Pancreas (tissue), 10 donors: ENCODE data around the gene ARHGAP32. TPM values are rescaled to one million over a fixed set of nuclear protein-coding genes. Genes with fewer than 3 reads are reported as not detected.

Source experiments
- ATAC-seq, 4 donors: fragments of 200-7000 bp; cut with Tn5 transposase; one replicate each; pipeline versions ENCODE4 v1.8.0 to v1.9.1; 2020; ENCODE audit warnings: mild to moderate bottlenecking in 4 of 4, moderate library complexity in 4 of 4
- DNase-seq, 6 donors: peaks; one replicate each; pipeline ENCODE4 v3.0.0-alpha.2; 2020
- FAIRE-seq: peaks from 2 replicates; lab custom pipeline; 2012; peaks lifted over from hg19 to GRCh38; lab: Jason Lieb, UNC
- H3K27ac ChIP-seq, 4 donors: fragments of 200-600 bp; sonication (generic); 1 replicate in 3 of 4; 2 replicates in 1 of 4; pipeline versions ENCODE4 v1.5.0 to v1.8.0; 2020
- H3K27me3 ChIP-seq, 4 donors: fragments of 200-600 bp; one replicate each; pipeline ENCODE4 v1.8.0; 2021
- H3K36me3 ChIP-seq, 3 donors: fragments of 200-600 bp; sonication (generic) in 1 of 3; one replicate each; pipeline versions ENCODE4 v1.5.0 to v1.8.0; 2020 to 2021
- H3K4me1 ChIP-seq, 3 donors: fragments of 200-600 bp; one replicate each; pipeline ENCODE4 v1.8.0; 2021
- H3K4me3 ChIP-seq, 4 donors: fragments of 200-600 bp; sonication (generic) in 2 of 4; one replicate each; pipeline versions ENCODE4 v1.5.0 to v1.8.0; 2020 to 2021
- H3K9me3 ChIP-seq, 4 donors: fragments of 200-600 bp; one replicate each; pipeline ENCODE4 v1.8.0; 2021
- CTCF ChIP-seq, 4 donors: fragments of 200-600 bp; sonication (generic) in 3 of 4; IDR thresholded peaks; one replicate each; pipeline versions ENCODE4 v1.5.0 to v1.8.0; 2021; ENCODE audit warnings: antibody characterized with exemption in 4 of 4
- WGBS, 2 donors: extraction: QIAGEN DNeasy Blood & Tissue Kit; methylation state at CpG; one replicate each; pipeline ENCODE4 v1.1.7; 2013; 5-methylcytosine and 5-hydroxymethylcytosine counted together
- intact Hi-C, 3 donors: fragments of 100-400 bp; cut with DNase I; formaldehyde crosslinking; loops; one replicate each; pipeline versions ENCODE4 v1.11.1 to v1.14.2; 2022
- polyA plus RNA-seq, 2 donors: library from polyadenylated mRNA; stranded (reverse); fragments of 200-250 nt; gene quantifications; one replicate each; pipeline ENCODE4 v1.2.3, GENCODE V29; 2013
- total RNA-seq, 6 donors: library from RNA; stranded (reverse); fragmentation: NEBNext Ultra II Directional in 4 of 6; extraction: Animal tissue kit (Norgen Biotek cat#: 25700) in 4 of 6; gene quantifications; one replicate each; pipeline versions ENCODE4 v1.2.1 to v1.2.4, GENCODE V29; 2021 to 2023
- donor health status: healthy with polysubstance abuse.
- donor health status: DM: no; HTN: no; CAD: no; lungs with moderate emphysema.
- donor health status: DM: no; HTN: no; CAD: no.
- donor health status: control.
- donor health status: control.
- donor health status: Bipolar disorder and iron deficiency.
- donor health status: DM: yes; HTN: yes; CAD: no.
- donor health status: DM: no; HTN: no; CAD: no.
- donor health status: DM: no; HTN: no; CAD: no.
- donor health status: DM: yes; HTN: yes; CAD: no.

Gene ARHGAP32
- total RNA-seq (10 to 100 TPM; 16.9 to 36.6 (median 22.9) TPM), polyA plus RNA-seq (1 to 10 TPM; 5.0 to 8.6 TPM)

- WGBS, 2 donors, result 88 to 90% methylated on average over 2 of the region's 2 CpGs
- ATAC-seq (peak in 3 of 4 donors; percentile 39 to 70 (median 63)), FAIRE-seq (no peak), DNase-seq (no peak)
- Histone ChIP-seq H3K36me3 (no peaks in the 10 kb centered on the region), H3K4me3 (no peak within 1 kb of the TSS), H3K27me3 (no peaks in the 10 kb centered on the region), H3K27ac (no peak within 1 kb of the TSS), H3K4me1 (peaks cover 12 to 15% (median 13%) of the 10 kb centered on the region in 3 donors), H3K9me3 (no peaks in the 10 kb centered on the region)
- intact Hi-C loops, result no loop called here
- TF ChIP-seq CTCF (IDR thresholded peaks at IDR 0.05), result no peak
Observed at GRCh38 chr11:129192150-129192549, at the start of gene ARHGAP32. Gene ARHGAP32 (minus strand): TSS chr11:129192325. CDS start chr11:129192198, 127 bp downstream.

GRCh38 chr11:129239207-129239606 lies 47.1 kb upstream of the ARHGAP32 start:
- Histone ChIP-seq H3K9me3 (no peaks in the 10 kb centered on the region), H3K27me3 (no peaks in the 10 kb centered on the region), H3K36me3 (no peaks in the 10 kb centered on the region), H3K4me1 (peaks cover 0 to 12% (median 0%) of the 10 kb centered on the region in 3 donors), H3K4me3 (no peak overlapping the region), H3K27ac (no peak overlapping the region)
- TF ChIP-seq CTCF (IDR thresholded peaks at IDR 0.05), result no peak
- intact Hi-C loops, result no loop called here
- WGBS, 2 donors, result 97 to 98% methylated on average over 2 of the region's 2 CpGs
- ATAC-seq (no peak), DNase-seq (no peak), FAIRE-seq (no peak)

GRCh38 chr11:129237880-129238638 lies 45.9 kb upstream of the ARHGAP32 start:
- Histone ChIP-seq H3K4me3 (no peak overlapping the region), H3K36me3 (no peaks in the 10 kb centered on the region), H3K27me3 (no peaks in the 10 kb centered on the region), H3K4me1 (peaks cover 0 to 12% (median 0%) of the 10 kb centered on the region in 3 donors), H3K27ac (no peak overlapping the region), H3K9me3 (no peaks in the 10 kb centered on the region)
- intact Hi-C loops, result no loop called here
- no peak for FAIRE-seq
- no peak for DNase-seq
- 96 to 98% methylated on average over 3 of the region's 3 CpGs for WGBS, 2 donors
- ATAC-seq, result no peak
- TF ChIP-seq CTCF (IDR thresholded peaks at IDR 0.05), result no peak

GRCh38 chr11:129237456-129237855 lies 45.3 kb upstream of the ARHGAP32 start:
- no peak overlapping the region for H3K4me3 ChIP-seq
- H3K27ac ChIP-seq, result no peak overlapping the region
- DNase-seq, result no peak
- ATAC-seq, result no peak
- no peaks in the 10 kb centered on the region for H3K27me3 ChIP-seq
- FAIRE-seq, result no peak
- H3K36me3 ChIP-seq, result no peaks in the 10 kb centered on the region
- H3K4me1 ChIP-seq, result peaks cover 0 to 12% (median 0%) of the 10 kb centered on the region in 3 donors
- intact Hi-C loops, result no loop called here
- WGBS, 2 donors, result 84 to 92% methylated on average over 4 of the region's 4 CpGs
- no peak for TF ChIP-seq CTCF (IDR thresholded peaks at IDR 0.05)
- no peaks in the 10 kb centered on the region for H3K9me3 ChIP-seq

GRCh38 chr11:129236850-129237249 lies 44.7 kb upstream of the ARHGAP32 start:
- no peaks in the 10 kb centered on the region for H3K9me3 ChIP-seq
- no peak overlapping the region for H3K4me3 ChIP-seq
- peaks cover 0 to 12% (median 0%) of the 10 kb centered on the region in 3 donors for H3K4me1 ChIP-seq
- TF ChIP-seq CTCF (IDR thresholded peaks at IDR 0.05), result no peak
- FAIRE-seq (no peak), DNase-seq (no peak), ATAC-seq (no peak)
- H3K36me3 ChIP-seq, result no peaks in the 10 kb centered on the region
- no peaks in the 10 kb centered on the region for H3K27me3 ChIP-seq
- intact Hi-C loops, result no loop called here
- 93 to 97% methylated on average over 1 of the region's 1 CpG for WGBS, 2 donors
- H3K27ac ChIP-seq, result no peak overlapping the region
